Activated naive CD8-positive, alpha-beta T cell treated with anti-CD3 and anti-CD28 coated beads, Interleukin-2, amount 50 U/mL, for 16 hours (primary cell): Measurements from ENCODE around the gene CD109.

Source experiments
- DNase-seq: peaks from one replicate; pipeline ENCODE4 v3.0.0-alpha.2; 2020; ENCODE audit warnings: low read depth, low spot score

CD109 gene

GRCh38 chr6:73854998-73855718, 159.2 kb downstream of the CD109 start:
- no peak for DNase-seq

DNA sequence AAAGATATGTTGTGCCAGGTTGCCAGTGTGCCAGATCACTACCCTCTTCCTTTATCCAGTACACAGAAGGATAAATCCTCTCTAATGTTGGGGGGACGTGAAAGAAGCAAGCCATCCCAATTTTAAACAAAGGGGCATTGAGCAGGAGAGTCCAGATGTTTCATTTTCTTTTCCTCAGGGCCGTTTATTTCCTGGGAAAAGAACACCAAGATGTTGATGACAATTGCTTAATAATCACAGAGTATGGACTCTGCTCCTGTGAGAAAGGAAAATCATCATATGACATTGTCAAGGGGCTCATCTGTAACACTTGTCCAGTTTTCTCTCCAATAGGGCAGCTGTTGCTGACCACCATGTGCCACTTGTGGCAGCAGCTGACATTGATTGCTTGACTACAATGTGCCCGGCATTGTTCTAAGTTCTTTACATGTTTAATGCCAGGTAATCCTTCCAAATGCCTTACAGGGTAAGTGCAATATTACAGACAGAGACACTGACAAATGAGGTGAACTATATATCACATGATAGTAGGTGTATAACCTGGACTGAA, 161.4 kb downstream of the CD109 start:
- no peak for DNase-seq

- no peak for DNase-seq
Measured at GRCh38 chr6:73858376-73858775, 162.4 kb downstream of the CD109 start.

GRCh38 chr6:73860303-73860702, 164.3 kb downstream of the CD109 start:
- no peak for DNase-seq

- no peak for DNase-seq
Measured at GRCh38 chr6:73866305-73866704, 170.3 kb downstream of the CD109 start.

DNA sequence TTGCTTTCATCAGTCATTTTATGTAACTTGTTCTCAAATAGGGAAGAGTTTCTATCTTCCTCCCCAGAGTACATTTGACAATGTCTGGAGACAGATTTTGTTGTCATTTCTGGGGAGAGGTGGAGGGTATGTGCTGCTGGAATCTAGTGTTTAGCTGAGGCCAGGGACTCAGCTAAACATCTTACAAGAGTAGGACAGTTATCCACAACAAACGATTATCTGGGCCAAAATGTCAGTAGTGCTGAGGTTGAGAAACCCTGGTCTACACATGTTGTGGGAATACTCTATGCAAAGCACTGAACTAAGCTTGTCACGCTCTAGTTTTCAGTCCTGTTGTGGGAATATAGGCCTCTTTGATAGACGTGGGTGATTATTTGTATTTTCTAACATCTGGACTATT, 171.4 kb downstream of the CD109 start:
- no peak for DNase-seq

- no peak for DNase-seq
Measured at GRCh38 chr6:73870907-73871306, 174.9 kb downstream of the CD109 start.

DNA sequence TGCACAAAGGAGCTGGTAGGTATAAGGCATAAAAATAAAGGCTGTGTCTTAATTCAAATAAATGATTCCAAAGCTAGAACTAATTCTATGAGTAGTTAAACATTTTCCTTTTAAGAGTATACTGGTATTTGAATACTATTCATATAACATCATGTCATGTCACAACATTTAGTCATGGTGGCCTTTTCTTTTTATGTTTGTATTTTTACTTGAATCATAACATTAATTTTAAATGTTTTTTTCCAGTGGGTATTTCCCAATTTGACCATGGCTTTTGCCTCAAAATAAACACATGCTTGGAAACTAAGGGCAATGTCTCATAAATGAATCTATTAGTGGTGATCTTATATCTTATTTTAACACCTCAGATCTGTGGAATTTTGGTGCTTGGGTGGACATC, 177.1 kb downstream of the CD109 start:
- no peak for DNase-seq
